GM19238 (cell line): ENCODE results near the gene ROR1.

Experiments used
- DNase-seq: peaks from one replicate; pipeline ENCODE4 v3.0.0; 2011; ENCODE audit warnings: low spot score; ENCODE audit not compliant: insufficient read length

Gene ROR1

DNA sequence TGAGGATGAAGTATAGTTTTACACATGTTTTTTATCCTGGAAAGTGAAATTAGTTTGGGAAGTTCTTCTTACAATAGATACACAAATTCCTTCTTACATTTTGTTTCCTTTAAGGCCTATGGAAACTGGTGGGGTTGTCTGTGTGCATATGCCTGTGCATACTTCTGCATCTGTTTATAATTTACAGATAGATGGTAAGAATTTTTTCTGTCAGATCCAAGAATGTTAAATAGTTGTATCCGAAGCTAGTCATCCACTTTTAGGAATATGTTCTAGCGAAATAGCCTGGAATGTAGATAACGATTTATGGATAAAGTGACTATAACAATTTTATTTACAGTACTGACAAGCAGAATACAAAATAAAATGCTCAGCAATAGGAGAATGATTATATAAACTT lies 194.1 kb downstream of the ROR1 start:
- DNase-seq = no peak

DNA sequence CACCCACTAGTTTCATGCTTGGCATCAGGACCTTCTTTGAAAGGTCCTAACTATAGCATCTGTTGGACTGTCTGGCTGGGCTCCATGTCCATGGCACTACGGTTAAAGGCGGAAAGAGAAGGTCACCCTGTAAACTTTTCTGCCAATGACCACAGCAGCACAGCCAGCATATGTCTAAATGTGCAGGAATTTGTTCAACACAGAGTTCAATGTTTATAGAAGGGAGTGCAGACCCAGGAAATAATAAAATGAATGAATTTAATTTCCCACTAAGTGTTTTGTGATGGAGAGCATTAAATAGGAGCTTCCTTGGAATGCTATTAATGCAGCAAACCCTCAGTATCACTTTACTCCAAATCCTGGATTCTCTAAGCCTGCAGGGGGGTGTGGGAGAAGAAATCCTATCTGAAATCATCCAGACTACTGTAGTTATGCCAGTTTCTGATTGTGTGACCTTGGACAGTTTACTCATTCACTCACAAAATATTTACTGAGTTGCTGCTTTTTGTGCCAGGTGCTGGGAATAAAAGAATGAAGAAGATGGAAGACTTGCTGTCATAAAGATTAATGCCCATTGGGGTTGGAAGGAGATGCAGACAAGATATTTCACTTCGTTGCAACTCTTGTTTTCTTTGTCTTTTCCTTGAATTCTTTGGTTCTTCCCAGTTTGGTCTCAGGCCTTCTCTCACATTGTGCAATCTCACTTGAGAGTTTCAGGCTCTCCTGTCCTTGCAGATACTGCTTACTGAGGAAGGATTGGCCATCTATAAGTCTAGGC lies 195.0 kb downstream of the ROR1 start:
- DNase-seq = no peak

DNA sequence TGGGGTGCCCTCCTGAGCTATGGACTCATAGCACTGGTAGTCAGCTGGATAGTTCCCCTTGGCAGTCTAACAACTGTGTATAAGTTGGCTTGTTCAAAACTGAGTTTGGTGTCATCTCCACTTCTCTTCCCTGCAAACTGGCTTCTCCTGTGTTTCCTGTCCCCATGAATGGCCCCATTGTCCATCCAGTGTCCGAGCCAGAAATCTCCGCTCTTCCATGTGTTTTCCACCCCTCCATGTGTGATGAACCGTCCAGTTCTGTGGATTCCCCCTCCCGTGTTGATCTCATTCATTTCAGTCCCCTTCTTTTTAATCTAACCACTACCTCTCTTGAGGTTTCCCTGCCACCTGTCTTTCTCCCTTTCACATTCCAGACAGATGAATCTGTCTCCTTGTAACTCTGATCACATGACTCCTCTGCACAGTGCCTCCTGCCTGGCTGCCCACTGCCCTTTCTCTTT lies 195.7 kb downstream of the ROR1 start:
- DNase-seq = no peak

DNA sequence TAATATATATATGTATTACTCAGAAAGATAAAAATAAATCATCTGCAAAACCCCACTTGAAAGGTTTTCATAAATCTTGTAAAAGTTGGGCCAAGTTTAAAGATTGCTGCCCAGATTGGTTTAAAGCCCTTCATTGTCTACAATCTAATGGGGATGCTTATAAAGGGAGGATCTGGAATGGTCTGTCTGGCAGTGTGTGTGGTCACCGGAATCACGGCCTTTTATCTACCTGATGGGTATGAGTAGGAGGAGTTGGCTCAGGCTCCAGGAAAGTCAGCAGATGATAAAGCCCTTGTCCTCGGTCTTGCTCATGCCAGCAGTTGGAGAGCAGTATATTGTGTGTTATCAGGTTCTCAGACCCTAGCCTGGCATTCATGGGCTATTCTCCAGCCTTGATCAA lies 197.7 kb downstream of the ROR1 start:
- DNase-seq = no peak

DNA sequence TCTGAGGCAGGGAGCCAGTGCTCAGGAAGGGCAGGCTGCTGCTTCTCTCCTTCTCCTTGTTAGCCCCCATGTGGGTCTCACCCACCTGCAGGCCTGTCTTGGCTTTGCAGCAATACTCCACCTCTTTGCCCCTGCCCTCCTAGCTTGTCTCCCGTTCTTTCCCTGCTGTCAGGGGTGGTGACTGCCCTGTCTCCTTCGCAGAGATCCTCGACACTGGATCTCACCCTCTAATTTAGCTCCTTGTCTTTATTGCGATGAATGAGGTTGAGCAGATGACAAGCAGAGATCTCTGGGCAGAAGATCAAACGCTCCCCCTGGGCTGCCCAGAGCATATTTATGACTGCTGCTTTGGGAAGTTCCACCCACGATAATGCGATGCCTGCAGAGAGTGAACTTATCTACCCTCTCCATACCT lies 199.2 kb downstream of the ROR1 start:
- no peak for DNase-seq

DNA sequence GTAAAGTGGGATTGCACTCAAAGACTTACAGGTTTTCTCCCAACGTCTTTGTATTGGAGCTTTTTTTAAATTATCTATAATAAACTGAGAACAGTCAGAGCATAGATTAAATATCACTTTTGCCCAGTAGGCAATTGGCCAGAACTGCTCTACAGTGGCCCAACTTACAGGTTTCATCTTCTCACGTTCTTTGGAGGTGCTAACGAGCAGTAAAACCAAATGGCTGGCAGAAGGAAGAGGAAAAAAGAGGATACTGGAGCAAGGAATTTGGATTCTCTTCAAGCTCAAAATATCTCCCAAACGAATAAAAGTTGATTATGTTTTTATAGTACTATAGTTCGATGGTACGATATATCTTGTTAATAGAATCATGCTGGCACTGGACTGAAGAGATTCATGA lies 201.1 kb downstream of the ROR1 start:
- DNase-seq = no peak

DNA sequence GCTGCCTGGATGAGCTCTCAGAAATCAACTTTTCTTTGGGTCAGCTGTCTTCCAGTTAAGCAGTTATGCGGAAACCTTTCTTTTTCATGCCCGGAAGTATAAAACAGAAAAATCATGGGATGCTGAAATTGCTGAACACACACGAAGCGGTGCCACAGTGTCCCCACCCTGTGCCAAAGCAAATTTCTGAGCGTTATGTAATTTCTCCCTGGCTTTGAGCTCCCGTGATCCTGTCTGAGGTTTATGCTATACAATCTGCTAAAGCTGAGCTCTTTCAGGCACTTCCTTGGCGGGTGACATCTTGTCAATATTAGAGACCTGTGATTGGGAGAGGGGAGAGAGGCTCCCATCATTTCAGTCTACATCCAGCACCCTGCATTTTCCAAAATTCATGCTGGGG lies 201.7 kb downstream of the ROR1 start:
- DNase-seq = no peak

DNA sequence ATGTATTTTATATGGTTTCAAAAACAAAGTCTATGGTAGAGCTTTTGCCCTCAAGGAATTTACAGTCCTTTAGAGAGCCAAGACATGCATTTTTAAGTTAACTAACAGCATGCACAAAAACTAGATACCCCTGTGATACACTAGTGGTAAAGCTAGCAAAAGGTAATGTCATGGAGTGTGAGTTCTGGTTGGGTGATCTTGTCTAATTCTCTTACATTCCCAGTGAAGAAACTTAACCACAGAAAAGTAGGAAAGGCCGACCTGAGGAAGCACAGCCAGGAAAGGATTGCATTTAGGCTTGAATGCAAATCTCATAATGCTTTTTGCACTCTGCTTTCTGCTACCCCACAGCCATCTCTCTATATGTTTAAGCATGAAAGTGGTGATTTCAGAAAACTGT lies 202.2 kb downstream of the ROR1 start:
- DNase-seq = no peak

DNA sequence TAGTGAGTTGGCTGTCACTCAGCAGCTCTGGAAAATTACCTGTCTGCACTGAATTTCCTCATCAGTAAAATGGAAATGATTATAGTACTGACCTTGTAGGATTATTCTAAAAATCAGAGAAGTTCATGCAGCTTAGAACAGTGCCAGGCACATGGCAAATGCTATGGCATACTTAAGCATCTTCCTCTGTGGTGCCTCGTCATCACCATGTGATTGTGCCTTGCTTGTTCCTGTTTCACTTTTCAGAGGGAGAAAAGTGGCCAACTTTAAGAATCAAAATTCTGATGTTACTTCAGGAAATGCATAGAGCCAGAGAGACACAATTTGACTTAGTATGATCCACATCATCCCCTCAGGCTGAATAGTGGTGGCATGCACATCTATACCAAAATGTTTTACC lies 203.6 kb downstream of the ROR1 start:
- no peak for DNase-seq

DNA sequence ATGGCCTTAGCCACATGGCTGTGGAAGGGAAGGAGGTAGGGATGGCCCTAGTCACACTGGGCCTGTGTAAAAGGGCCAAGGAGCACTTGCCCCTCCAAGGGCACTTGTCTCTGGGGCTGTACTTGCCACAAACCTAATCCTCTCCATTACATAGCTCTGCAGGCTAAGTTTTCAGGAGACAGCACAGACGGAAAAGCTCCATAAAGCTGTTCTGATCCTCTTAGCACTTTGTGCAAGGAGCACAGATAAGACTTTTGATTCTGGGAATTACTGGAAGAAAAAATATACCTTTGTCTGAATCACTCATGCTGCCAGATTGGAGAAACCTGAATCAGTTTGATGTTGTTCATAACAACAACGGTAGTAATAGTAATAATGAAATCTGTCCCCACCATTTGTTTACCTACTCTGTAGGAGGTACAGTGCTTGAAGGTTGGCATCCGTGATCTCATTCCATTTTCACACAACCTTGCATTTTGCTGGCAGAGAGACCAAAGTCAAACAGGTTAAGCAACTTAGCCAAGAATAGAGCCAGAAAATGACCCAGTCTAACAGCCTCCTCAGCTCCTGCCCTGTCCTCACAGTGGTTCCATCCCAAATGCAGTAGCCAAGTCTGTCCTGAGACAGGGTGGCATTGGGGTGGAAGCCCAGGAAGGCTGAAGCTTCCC lies 207.1 kb downstream of the ROR1 start:
- no peak for DNase-seq

DNA sequence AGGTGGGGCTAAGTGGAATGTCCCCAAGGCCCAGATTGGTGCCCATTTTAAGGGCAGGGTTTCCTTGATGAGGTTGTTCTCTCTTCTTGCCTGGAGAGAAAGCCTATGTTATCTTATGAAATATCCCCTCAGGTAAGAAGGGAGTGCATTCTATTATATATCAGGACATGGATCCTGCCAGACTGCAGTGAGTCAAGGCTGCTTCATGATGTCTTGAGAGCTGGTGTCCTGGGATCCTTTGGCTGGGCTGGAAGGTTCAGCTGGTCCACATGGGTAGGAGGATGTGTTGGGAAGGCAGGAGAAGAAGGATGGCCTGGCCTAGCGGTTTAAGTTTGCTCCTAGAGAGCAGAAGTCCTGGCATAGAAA lies 207.6 kb downstream of the ROR1 start:
- DNase-seq = no peak

DNA sequence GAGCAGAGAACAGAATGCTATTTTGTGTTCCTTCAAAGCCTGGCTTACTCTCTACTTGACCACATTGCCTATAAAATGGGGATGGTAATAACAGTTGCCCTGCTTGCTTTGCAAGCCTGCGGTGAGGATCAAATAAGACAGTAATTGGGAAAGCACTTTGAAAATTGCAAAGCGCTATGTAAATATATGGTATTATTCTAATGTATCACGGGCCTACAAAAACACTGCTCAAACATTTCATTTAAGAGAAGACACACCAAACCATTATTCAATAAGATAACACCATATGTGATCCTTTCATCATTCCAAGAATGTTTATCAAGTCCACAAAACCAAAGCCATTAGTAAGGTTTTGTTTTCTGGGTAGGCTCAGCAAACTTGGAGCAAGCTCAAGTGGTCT lies 208.4 kb downstream of the ROR1 start:
- DNase-seq = no peak

DNA sequence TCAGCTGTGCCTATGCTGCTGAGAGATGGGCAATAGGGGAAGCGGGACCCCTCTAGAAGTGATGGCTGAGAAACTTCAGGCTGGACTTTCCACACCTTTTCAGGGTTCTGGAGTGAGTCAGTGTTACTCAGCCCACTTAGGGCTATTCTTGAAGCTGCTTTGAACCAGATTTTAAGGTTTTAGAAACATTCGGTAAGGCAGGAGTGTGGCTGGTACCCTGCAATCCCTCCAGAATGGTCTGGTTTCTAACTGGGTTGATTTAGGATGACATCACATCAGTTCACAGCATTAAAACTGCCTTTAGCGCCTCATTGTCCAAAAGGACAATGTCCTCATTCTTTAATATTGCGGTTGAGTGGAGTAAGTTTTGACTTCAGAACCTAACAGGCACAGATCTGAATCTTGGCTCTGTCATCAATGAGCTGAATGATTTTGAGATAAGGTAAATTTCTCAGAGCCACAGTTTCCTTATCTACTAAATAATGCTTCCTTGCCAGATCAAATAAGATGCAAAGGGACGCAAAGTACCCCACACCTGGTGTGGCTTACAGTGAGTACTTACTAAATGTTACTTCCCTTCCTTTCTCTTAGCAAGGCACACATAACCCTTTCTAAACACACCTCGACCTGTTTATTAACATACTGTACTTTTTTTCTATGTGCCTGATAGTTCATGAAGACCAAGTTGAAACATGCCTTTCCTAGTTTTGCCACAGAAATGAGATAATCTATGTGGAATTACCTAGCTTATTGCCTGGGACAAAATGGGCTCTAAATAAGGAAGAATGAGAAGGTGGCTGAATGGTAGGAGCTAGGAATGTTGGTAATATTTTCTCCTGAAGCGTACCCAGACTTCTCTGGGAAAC lies 209.8 kb downstream of the ROR1 start:
- DNase-seq = no peak

DNA sequence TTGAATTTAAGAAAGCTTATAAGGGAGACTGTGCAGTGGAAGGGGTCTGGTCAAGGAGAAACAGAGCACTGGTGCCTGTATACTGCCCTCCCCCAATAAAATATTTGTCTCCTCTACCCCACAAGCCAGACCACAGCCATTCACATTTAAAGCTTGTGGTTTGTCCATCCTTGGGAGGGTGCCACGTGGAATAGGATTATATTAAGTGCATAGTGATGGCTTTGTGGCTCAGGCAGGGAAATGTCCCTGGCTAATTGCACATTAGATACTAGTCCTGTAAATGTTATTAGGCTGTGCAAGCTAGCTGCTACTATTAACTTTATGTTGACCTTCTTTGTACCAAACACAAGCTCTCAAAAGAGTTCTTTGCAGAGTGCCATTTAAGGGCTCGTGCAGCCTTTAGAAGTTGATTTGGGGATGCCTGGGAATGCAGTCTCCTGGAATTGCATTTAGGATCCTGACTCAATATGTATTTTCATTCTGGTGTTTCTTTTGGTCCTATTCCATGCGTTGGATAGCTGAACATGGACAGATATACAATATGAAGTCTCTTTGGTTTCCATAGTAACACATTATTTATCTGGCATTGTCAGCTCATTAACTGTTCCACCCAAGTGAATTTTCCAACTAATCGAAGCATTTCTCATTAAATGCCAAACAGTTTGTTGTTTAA lies 210.6 kb downstream of the ROR1 start:
- DNase-seq = no peak

DNA sequence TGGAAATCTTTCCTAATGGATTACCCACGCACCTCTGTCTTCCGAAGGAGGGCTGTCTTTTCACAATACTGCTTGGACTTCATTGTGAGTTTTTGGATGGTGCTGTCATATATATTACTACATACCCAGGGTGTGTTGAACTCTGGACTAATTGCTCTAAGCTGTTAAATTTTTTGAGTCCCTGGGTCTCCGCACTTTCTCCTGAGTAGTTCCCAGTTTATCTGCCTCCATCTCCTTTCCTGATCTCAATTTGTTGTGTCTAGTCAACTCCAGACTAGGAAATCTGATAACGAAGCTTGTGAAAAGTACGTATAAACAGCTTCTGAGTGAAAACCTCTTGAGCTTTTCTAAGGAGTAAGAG lies 211.1 kb downstream of the ROR1 start:
- no peak for DNase-seq

DNA sequence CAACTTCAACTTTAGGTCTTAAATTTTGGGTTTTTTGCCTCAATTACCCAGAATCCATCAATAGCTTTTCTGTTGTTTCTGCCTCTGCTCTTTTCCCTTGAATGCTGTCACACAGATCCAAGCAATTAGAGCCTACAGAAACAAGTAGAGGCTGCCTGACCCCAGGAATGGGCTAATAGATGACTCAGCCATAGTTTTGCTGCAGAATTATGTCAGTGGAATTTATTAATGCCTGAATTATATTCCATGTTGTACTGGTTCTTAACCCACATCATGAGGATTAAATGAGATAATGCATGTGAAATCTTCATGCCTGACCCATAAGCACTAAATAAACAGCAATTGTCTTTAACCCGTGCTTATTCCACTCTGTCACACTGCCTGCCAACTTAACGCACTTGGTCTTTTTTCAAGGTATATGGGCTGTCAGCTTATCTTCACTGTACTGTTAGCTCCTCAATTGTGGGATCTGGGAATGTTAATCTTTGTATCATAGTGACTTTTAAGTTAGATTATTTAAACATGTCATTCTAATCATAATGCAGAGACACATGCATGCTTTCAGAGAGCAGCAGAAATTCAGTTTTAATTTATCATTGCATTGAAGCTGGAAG lies 213.3 kb downstream of the ROR1 start:
- no peak for DNase-seq

DNA sequence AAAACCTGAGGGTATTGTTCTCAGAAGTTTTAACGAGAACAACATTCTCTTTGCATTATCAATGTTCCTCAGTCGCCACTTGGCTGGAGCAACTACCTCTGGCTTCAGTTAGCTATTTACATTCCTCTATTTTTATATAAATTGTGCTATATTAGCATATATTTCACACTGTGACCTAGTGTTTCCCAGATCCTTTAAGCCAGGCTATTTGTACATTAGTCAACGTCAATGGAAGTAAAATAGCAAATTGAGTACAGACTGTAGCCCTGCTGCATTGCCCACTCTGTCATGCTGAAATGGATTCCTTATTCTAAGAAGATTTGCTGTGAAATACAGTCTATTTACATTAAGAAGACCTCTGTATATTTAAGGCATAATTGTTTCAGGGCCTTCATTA lies 213.8 kb downstream of the ROR1 start:
- DNase-seq = no peak

DNA sequence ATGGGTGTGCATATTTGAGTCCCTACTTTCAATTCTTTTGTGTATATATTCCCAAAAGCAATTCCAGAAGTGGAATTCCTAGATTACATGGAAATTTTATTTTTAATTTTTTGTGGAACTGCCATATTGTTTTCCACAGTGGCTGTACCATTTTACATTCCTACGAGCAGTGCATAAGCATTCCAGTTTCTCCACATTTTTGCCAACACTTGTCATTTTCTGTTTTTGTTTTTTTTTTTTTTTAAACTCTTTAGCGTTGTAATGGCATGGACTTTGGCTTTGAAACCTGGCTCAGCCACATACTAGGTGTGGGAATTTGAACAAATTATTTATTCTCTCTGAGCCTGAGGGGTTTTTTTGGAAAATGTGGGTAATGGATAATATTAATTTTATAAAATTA lies 215.1 kb downstream of the ROR1 start:
- no peak for DNase-seq

DNA sequence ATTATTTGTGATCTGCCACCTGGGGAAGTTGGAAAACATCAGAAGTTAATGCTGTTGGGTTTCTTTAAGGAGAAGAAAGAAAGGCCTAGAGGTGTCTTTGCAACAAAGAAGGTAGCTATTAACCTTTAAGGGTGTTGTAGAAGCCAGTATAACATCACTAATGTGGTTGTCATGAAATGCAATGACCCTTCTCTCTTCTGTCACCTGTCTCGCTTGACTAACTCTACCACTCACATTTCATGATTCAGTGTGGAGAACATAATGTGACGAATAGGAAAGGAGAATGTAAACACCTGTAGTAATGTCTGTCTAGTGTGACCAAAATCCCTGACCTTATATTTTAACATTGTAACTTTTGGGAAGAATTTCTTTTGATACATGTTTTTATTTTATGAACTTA lies 217.9 kb downstream of the ROR1 start:
- no peak for DNase-seq

DNA sequence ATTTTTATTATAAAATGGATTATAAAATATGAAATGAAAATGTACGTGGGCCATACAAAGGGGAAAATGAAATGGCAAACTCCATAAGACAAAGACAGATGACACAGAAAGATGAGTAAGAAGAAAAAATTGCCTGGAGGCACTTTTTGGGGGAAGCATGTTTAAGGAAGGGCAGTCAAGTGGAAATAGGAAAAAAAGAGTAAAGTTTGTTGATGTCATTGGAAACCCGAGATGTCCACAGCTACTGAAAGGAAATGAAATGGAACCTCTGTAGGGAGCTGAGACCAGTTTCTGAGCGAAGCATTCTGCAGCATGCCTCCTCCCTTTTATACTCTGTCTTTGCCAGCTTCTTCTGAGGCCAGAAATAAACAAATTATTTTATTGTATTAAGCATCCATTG lies 226.2 kb downstream of the ROR1 start:
- DNase-seq = no peak

DNA sequence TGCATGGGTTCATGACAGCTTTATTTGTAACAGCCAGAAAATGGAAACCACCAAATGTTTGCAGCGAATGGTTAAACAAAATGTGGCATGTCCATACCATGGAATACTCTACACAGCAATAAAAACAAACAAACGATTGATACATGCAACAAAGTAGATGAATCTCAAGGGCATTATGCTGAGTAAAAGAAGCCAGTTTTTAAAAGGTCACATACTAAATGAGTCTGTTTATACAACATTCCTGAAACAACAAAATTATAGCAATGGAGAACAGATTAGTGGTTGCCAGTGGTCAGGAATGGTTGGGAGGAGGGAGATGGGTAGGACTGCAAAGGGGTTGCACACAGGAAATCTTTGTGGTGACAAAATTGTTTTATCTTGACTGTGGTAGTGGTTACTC lies 227.2 kb downstream of the ROR1 start:
- DNase-seq = no peak
